AG09319 (cell line): ENCODE measurements around the gene EOGT.

Experiments
- DNase-seq: peaks from one replicate; pipeline ENCODE4 v3.0.0-alpha.2; 2010; ENCODE audit warnings: low read depth; ENCODE audit errors: extremely low read depth
- TF ChIP-seq, protein P1 (sequence below): IDR thresholded peaks from 2 replicates; pipeline ENCODE4 v1.5.1; 2011; ENCODE audit warnings: low read depth, mild to moderate bottlenecking, inconsistent platforms, low read length, moderate library complexity

Gene EOGT

GRCh38 chr3:68999158-68999557 is 14.3 kb downstream of the EOGT start:
- TF ChIP-seq, protein P1, sequence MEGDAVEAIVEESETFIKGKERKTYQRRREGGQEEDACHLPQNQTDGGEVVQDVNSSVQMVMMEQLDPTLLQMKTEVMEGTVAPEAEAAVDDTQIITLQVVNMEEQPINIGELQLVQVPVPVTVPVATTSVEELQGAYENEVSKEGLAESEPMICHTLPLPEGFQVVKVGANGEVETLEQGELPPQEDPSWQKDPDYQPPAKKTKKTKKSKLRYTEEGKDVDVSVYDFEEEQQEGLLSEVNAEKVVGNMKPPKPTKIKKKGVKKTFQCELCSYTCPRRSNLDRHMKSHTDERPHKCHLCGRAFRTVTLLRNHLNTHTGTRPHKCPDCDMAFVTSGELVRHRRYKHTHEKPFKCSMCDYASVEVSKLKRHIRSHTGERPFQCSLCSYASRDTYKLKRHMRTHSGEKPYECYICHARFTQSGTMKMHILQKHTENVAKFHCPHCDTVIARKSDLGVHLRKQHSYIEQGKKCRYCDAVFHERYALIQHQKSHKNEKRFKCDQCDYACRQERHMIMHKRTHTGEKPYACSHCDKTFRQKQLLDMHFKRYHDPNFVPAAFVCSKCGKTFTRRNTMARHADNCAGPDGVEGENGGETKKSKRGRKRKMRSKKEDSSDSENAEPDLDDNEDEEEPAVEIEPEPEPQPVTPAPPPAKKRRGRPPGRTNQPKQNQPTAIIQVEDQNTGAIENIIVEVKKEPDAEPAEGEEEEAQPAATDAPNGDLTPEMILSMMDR: no peak
- DNase-seq: no peak

DNA sequence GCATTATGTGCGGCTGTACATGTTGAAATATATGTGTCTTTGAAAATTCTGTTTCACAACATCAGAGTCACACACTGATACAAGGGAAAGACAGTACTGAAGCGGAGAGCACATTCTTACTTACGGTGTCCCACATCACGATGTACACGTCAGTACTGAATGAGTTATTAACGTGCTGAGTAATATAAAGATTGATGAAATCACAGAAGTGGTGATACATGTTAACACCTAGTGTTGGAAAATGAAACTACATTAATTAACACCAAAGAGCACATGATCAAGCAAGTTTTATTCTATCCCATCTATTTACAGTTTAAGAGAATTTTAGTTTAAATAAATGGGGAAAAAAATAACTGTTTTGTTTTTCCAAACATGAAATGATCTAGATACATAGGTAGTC is 15.6 kb downstream of the EOGT start:
- TF ChIP-seq, protein P1: no peak
- no peak for DNase-seq

DNA sequence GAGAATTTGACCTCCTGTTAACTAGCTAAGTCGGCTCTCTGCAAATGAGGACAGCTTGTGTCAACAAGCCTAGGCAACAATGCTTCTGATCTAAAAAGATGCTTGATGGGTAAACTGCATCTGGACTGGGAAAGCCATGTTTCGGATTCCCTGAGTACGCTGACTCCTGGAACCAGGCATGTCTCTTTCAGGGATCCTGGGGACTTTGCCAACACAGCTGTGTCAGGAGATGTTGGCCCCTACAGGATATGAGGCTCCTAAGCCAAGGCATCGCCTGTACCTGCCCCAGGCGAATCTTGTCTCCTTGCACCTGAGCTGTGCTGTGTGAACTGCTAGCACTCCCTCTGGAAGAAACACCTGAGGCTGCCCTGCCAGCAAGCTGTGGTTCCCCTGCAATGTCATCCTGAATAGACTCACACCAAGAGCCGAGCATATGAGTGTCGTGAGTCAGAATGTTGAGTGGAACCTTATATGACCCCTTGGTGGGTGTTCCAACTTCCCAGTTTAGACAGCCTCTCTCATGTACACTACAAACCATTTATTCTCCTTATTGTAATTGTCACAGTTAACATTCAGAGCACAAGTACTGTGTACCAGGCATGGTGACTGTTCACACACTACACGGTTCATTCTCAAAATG is 17.0 kb downstream of the EOGT start:
- no peak for DNase-seq
- TF ChIP-seq, protein P1: no peak

DNA sequence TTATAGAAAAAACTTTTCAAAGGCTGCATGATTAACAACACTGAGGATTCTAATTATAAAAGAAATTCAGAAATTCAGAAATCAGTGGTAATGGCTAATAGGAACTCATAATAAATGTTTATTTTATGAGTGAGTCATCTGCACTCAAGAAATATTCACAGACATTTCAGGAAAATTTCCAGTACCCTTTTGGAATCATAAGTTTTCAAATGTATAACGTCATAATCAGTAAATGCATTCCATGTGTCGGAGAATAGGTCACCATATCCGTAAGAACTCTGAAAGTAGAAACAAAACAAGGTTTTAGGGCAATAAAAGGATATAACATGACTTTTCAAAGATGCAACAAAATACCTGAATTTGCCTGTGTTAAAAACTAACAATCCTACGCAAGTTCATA is 24.7 kb downstream of the EOGT start:
- peak; percentile 57 for DNase-seq
- TF ChIP-seq, protein P1: no peak

DNA sequence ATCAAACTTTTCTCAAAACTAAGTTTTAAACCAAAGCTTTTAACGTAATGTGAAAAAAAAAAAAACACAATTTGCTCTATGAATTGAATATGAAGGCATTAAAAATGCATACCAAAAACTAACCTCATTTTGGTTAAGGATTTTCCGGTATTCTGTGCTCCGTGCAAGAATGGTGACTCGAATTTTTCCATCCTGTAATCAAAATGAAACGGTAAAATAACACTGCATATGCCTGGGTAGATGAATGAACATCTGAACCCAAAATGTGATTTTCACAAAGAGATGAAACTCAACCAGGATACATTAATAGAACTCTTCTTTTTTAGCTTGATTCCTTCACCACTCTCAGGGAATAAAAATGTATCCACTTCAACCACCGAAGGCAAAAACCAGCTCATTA is 26.2 kb downstream of the EOGT start:
- TF ChIP-seq, protein P1: no peak
- DNase-seq: no peak

DNA sequence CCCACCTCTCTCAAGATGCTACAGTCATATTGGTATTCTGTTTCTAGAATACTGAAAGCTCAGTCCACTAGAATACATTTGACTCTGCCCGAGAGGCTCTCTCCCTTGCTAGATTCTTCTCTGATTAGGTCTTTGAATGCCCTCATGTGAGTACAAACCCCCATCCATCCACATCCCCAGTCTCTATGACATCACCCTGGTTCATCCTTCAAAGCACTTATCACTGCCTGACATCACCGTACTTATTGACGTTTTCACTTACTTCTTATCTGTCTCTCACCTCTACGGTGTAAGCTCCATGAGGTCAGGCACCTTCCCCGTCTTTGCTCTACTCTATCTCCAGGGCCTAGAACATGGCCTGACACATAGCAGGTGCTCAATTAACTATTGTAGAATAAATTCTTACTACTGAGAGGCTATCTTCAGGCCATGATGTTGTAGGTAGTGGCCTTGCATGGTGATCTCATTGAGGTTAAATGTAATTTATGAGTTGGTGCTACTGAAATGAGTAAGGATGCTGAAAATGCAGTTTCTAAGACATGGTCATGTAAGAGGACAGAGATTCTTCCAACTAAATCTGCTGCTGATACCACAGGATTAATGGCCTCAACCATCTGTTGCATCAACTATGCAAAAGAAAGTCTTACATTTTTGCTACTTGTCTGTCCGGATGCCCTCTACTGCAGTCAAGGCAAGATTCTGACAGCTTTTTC is 26.8 kb downstream of the EOGT start:
- DNase-seq: no peak
- TF ChIP-seq, protein P1: no peak

- no peak for DNase-seq
- TF ChIP-seq, protein P1: no peak
These were observed 28.2 kb downstream of the EOGT start for GRCh38 chr3:68985146-68985790.
